ENCODE data around the gene RFC3.

GRCh38 chr13:33789739-33790138 lies 28.2 kb upstream of the RFC3 start:
- TF ChIP-seq CTCF (IDR thresholded peaks at IDR 0.05 in 8 of 11, conservative IDR thresholded peaks at IDR 0.05 in 3 of 11) (no peak), POLR2AphosphoS5 (IDR thresholded peaks at IDR 0.05) (no peak), POLR2A (IDR thresholded peaks at IDR 0.05) (no peak)
